Stimulated activated naive B cell treated with anti-CD40 and anti-IgM and Interleukin-4, amounts not matched to agents 10 μg/mL and 1 μg/mL and 100 μg/mL, for 72 hours (primary cell): ENCODE measurements around the gene PTMA.
A peak's percentile ranks its signal among the peaks of the same experiment; 100 is the strongest.

ENCODE experiments used
- ATAC-seq, 2 donors: fragments of 150-1000 bp; cut with Tn5 transposase; replicated peaks; 2 replicates each; pipeline ENCODE4 v1.10.0; 2021; ENCODE audit warnings: moderate library complexity in 1 of 2
- DNase-seq: peaks from one replicate; pipeline ENCODE4 v3.0.0; 2021
- H3K27ac Mint-ChIP-seq: one replicate; pipeline ENCODE4 v1.8.0; 2022; ENCODE audit warnings: mild to moderate bottlenecking, mixed read lengths
- H3K27me3 Mint-ChIP-seq, 2 donors: one replicate each; pipeline ENCODE4 v1.8.0; 2022; ENCODE audit warnings: mixed read lengths in 2 of 2
- H3K36me3 Mint-ChIP-seq, 2 donors: one replicate each; pipeline ENCODE4 v1.8.0; 2022; ENCODE audit warnings: mixed read lengths in 2 of 2, mild to moderate bottlenecking in 1 of 2
- H3K4me1 Mint-ChIP-seq, 2 donors: one replicate each; pipeline ENCODE4 v1.8.0; 2022; ENCODE audit warnings: mixed read lengths in 2 of 2, mild to moderate bottlenecking in 1 of 2
- H3K4me3 Mint-ChIP-seq, 2 donors: one replicate each; pipeline ENCODE4 v1.8.0; 2022; ENCODE audit warnings: mild to moderate bottlenecking in 2 of 2, mixed read lengths in 2 of 2, moderate library complexity in 1 of 2
- H3K9me3 Mint-ChIP-seq, 2 donors: one replicate each; pipeline ENCODE4 v1.8.0; 2022; ENCODE audit warnings: mixed read lengths in 2 of 2, mild to moderate bottlenecking in 1 of 2

Gene PTMA

DNA sequence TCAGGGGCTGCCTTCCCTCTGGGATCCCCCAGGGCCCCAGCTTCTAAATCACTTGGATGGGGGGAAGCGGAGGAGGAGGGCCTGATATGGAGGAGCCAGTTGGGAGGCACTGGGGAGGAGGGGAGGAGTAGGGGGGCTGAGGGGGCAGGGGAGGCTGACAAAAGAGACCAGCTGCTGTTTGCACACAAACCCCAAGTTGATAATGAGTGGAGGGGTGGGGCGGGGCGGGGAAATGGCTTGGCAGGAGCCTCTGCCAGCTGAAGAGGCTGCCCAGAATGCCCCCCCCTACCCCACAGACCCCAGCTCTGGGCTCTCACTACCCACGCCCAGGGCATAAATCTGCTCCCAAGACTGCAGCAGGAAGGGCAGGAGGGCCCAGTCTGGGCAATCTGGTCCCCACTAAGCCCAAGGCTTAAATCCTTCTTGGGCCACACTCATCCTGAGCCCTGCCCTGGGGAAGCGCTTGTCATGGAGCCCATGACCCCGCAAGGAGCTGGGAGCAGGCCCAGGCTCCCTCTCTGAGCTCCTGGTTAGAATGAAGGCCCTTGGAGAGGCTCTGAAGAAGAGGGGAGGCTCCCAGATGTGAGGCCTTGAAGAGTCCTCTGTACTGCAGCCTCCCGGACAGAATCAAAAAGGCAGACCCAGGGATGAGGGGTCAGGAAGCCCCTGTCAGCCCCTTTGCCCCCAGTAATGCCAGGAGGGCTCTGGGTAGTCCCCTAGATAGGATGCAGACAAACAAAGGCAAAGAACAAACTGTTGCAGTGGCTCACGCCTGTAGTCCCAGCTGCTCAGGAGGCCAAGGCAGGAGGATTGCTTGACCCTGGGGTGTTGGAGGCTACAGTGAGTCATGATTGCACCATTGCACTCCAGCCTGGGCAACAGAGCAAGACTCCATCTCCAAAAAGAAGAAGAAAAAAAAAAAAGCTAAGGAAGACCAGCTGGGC, 24.8 kb upstream of the PTMA start:
- H3K27ac Mint-ChIP-seq = peak overlapping the region; percentile 87
- no peak overlapping the region for H3K4me3 Mint-ChIP-seq
- no peaks in the 10 kb centered on the region for H3K9me3 Mint-ChIP-seq
- ATAC-seq (no peak), DNase-seq (no peak)
- H3K36me3 Mint-ChIP-seq = no peaks in the 10 kb centered on the region
- no peaks in the 10 kb centered on the region for H3K27me3 Mint-ChIP-seq
- peaks cover 48 to 65% of the 10 kb centered on the region in 2 donors for H3K4me1 Mint-ChIP-seq

DNA sequence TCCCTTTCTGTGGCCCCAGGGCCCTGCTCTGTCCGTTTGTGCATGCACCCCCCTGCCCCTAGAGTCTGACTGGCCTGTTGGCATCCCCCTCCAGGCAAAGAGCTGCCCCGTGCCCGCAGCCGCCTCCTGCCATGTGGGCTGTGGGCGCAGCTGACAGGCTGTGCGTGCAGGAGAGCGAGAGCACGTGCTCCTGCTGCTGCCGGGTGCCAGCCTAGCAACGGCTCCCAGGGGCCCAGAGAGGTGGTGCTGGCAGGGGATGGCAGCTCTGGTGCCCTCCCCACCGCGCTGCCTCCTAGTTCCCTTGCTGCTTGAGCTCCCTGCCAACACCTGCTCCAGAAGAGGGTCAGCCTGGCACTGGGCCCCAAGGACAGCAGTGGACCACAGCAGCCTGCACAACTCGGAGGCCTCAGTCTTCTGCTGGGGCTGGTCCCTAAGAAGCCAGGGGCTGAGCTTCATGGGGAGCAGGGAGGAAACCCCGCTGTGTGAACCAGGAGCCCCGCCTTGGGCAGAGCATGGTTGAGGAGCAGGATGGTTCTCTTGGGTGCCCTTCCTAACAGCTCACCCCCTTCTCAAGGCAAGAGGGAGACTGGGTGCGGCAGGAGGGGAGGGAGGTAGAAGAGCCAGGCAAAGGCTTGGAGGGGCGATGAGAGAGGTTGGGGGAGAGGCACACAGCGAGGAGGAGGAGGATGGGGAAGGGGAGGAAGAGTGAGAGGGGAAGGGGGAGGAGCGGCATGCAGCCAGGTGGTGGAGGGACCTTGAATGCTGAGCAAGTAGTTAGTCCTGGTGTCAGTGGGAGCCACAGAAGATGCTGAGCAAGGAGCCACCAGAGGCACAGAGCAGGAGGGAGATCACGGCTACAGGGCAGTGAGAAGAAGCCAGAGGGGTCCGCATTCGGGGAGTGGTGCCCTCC, 23.8 kb upstream of the PTMA start:
- no peak for DNase-seq
- Mint-ChIP-seq H3K27ac (peak overlapping the region; percentile 87), H3K4me1 (peaks cover 50 to 64% of the 10 kb centered on the region in 2 donors), H3K9me3 (no peaks in the 10 kb centered on the region), H3K36me3 (no peaks in the 10 kb centered on the region), H3K4me3 (peak overlapping the region; percentile 23 to 47), H3K27me3 (no peaks in the 10 kb centered on the region)
- peak; percentile 19 to 35 for ATAC-seq

DNA sequence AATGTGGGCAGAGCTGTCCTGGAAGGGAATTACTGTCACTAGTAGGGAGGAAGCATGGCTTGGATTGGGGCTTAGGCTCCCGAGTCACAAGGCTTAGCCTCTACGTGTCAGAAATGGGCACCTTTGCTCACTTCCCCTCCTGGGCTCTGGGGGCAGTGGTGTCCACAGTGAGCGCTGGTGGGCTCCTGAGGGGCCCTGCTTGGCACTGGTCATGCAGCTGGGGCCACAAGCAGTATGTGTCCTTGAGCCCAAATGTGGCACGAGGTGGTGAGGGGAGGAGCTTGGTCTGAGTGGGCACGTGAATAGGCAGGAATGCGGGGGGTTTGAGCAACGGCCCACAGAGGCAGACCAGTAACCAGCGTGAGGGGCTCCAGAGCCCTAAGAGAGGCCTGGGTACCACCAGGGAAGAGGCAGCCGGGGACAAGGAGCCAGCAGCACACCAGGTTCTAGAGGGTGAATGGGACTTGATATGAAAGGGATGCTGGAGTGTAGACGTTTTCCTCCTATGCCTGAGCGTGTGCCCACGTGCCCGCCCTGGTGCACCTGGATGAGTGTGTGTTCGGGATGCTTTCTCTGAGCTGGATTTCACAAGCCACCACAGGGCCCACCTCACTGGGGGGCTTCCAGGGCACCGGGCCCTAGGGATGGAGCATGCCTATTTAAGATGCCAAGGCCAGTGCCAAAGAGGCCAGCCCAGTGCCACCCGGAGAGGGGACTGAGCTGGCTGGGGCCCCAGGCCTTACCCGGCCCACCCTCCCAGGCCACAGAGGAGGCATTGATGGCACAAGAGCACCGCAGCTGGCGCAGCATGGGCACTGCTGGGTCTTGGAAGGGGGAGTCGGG, 22.8 kb upstream of the PTMA start:
- Mint-ChIP-seq H3K4me1 (peaks cover 46 to 56% of the 10 kb centered on the region in 2 donors), H3K4me3 (no peak overlapping the region), H3K27me3 (no peaks in the 10 kb centered on the region), H3K36me3 (no peaks in the 10 kb centered on the region), H3K27ac (peak overlapping the region; percentile 11), H3K9me3 (no peaks in the 10 kb centered on the region)
- ATAC-seq = peak in 1 of 2 donors; percentile 16
- DNase-seq = no peak

DNA sequence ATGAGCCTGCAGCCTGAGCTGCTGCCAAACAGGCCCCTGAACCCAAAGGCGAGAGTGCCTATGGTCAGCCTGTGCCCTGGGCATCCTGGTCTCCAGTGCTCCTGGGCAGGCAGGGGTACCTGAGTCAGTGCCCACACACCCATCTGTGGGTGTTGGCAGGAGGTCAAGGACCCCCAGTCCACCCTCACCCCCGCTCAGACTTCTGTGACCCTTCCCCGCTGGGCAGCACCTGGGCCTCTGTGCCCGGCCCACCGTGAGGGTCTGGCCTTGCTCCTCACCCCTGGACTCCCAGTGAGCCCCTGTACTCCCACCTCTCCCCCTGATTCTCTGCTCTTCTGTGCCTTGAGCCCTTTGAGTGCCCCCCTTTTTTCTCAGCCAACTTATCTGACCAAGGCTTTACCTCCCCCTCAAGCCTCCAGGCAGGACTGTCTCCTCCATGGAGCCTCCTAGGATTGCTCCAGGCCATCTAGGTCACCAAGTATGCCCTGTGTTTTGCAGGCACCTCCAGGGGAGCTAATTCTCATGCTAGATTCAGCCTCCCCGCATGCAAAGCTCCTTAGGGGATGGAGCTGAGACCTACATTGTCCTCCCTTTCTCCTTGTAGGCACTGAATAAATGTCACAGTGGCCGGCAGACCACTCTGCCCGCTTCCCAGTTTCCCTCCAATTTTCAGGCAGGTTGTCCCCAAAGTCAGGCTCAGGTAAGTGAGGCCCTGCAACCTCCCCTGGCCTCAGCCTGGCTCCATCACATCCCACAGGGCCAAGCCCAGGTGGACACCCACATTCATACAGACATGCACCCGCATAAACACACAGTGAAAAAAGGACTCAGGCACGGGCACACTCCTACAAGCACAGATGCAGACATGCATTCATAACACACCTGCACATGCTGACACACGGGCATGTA, 21.9 kb upstream of the PTMA start:
- peak overlapping the region; percentile 90 for H3K27ac Mint-ChIP-seq

DNA sequence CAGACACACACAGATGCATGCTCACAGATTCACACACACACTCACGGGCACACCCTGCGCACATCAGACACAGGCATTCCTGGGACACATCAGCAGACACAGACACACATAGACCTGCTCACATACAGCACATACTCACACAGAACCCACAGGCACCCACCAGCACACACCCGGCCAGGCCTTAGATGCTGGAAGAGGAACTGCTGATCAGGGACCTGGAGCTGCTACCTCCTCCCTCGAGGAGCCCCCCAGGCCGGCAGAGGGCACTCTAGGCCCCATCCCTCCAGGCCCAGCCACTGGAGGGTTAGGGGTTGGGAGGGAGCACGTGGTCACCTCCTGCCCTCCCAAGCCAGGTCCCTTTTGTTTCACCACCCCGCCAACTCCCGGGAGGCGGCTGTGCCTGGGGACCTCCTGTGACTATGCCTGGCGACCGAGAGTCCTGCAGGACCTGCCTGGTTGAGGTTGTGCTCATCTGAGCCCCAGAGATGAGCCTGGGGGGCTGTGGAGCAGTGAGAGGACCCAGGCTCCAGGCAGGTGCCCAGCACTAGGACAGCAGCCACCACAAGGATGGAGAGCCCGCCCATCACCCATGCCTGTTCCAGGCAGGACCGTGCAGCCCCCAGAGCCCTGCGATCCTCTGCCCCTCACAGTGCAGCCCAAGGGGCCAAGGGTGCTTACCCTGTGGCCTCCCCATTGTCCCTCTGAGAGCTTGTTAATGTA, 21.0 kb upstream of the PTMA start:
- peak; percentile 77 for DNase-seq
- H3K4me1 Mint-ChIP-seq = peaks cover 40 to 46% of the 10 kb centered on the region in 2 donors
- H3K27me3 Mint-ChIP-seq = no peaks in the 10 kb centered on the region
- ATAC-seq = peak; percentile 93 to 94
- no peaks in the 10 kb centered on the region for H3K9me3 Mint-ChIP-seq
- peak overlapping the region; percentile 90 for H3K27ac Mint-ChIP-seq
- H3K36me3 Mint-ChIP-seq = no peaks in the 10 kb centered on the region
- H3K4me3 Mint-ChIP-seq = peak overlapping the region; percentile 74 to 81

More for the DNA sequence above, 21.9 kb upstream of the PTMA start:
- peaks cover 45 to 54% of the 10 kb centered on the region in 2 donors for H3K4me1 Mint-ChIP-seq
- H3K4me3 Mint-ChIP-seq = peak overlapping the region; percentile 74 to 81
- H3K27me3 Mint-ChIP-seq = no peaks in the 10 kb centered on the region
- ATAC-seq (no peak), DNase-seq (no peak)
- no peaks in the 10 kb centered on the region for H3K36me3 Mint-ChIP-seq
- no peaks in the 10 kb centered on the region for H3K9me3 Mint-ChIP-seq

DNA sequence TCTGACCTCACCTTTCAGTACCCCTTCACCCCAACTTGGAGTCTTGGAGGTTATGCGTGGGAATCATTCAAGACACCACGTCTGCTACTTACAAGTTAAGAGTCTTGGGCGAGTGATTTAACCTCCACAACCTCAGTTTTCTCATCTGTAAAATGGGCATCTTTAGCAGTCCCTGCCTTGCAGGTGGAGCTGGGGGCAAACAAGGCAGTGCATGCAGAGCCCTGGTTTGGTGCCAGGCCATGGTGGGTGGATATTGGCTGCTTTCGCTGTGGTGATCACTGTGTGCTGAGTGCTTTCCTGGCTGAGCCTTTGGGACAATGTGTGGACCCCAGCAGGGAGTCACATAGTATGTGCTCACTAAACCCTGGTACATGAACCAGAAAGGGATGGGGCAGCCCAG, 20.4 kb upstream of the PTMA start:
- H3K4me1 Mint-ChIP-seq = peaks cover 35 to 43% of the 10 kb centered on the region in 2 donors
- no peak for DNase-seq
- peak overlapping the region; percentile 82 for H3K27ac Mint-ChIP-seq
- peak overlapping the region; percentile 74 to 81 for H3K4me3 Mint-ChIP-seq
- no peaks in the 10 kb centered on the region for H3K36me3 Mint-ChIP-seq
- ATAC-seq = no peak
- H3K27me3 Mint-ChIP-seq = no peaks in the 10 kb centered on the region
- H3K9me3 Mint-ChIP-seq = no peaks in the 10 kb centered on the region

DNA sequence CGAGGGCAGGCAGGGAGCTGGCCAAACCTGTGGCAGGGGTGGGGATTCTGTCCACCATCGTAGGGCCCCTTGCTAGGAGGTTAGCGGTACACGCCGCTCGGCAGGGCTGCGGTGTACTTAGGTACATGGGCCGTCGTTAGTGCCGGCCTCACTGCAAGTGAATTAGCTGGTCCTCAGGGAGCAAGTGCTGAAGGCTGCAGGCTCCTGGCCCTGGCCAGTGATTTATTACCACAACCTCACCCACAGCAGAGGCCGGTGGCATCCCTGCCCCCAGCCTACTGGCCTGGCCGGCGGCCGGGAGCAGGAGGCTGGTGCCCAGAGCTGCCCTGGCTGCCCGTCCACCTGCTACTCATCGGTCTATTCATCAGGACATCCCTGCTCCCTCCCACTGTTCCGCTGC, 19.6 kb upstream of the PTMA start:
- no peak for ATAC-seq

DNA sequence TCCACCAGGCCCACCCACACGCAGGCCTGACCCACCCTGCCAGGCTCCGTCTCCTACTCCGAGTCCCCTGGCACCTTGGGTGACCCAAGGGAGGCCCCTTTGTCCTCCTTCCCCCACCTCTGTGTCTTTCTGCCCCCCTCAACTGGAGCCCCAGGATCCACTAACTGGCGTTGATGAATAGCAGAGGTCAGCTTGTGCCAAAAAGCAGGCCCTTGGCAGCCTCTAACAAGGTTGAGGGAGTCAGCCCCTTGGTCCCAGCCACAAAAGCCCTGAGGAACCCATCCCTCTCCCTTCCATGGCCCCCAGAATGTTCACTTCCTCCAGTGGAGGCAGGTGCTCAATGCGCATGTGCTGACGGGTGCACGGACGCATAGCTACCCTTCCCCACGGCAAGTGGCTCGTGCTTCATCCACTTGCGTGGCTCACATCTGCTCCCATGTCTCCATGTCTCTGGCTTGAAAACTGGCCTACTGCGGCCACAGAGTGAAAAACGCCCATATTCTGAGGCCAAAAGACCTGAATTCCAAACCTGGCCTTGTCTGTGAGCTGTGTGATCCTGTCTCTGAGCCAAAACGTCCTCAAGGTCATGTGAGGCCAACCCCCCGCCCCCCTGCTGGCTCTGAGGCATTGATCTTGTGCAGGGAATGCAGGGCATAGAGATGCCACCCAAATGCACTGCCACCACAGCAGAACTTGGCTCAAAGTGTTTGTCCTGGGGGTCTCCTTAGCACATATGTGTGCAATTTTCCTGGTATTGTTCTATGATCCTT, 19.0 kb upstream of the PTMA start:
- H3K36me3 Mint-ChIP-seq = no peaks in the 10 kb centered on the region
- no peak for ATAC-seq
- H3K4me1 Mint-ChIP-seq = peaks cover 28 to 36% of the 10 kb centered on the region in 2 donors
- no peak overlapping the region for H3K27ac Mint-ChIP-seq
- DNase-seq = no peak
- no peaks in the 10 kb centered on the region for H3K27me3 Mint-ChIP-seq
- H3K4me3 Mint-ChIP-seq = no peak overlapping the region
- H3K9me3 Mint-ChIP-seq = no peaks in the 10 kb centered on the region

More for the DNA sequence above, 19.6 kb upstream of the PTMA start:
- no peak for DNase-seq
- H3K36me3 Mint-ChIP-seq = no peaks in the 10 kb centered on the region
- no peak overlapping the region for H3K27ac Mint-ChIP-seq
- H3K27me3 Mint-ChIP-seq = no peaks in the 10 kb centered on the region
- H3K4me3 Mint-ChIP-seq = no peak overlapping the region
- peaks cover 33 to 42% of the 10 kb centered on the region in 2 donors for H3K4me1 Mint-ChIP-seq
- H3K9me3 Mint-ChIP-seq = no peaks in the 10 kb centered on the region

DNA sequence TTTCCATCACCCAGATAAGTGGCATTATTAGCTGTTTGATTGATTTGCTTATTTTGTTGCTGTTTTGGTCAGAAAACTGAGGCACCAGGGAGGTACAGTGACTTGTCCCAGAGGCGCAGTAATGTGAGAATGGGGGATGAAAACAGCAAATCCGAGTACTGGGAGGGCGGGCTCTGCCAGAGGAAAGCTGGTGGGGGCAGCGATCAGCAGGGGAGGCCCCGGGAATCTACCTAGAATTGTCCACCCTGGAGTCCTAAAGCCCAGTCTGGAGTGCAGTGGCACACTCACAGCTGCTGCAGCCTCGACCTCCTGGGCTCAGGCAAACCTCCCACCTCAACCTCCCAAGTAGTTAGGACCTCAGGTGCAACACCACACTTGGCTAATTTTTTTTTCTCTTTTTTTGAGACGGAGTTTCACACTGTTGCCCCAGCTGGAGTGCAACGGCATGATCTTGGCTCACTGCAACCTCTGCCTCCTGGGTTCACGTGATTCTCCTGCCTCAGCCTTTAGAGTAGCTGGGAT, 17.0 kb upstream of the PTMA start:
- no peak for ATAC-seq
- H3K4me1 Mint-ChIP-seq = peaks cover 16 to 23% of the 10 kb centered on the region in 2 donors
- no peak overlapping the region for H3K4me3 Mint-ChIP-seq
- no peaks in the 10 kb centered on the region for H3K9me3 Mint-ChIP-seq
- no peaks in the 10 kb centered on the region for H3K36me3 Mint-ChIP-seq
- H3K27me3 Mint-ChIP-seq = no peaks in the 10 kb centered on the region
- H3K27ac Mint-ChIP-seq = no peak overlapping the region
- no peak for DNase-seq

DNA sequence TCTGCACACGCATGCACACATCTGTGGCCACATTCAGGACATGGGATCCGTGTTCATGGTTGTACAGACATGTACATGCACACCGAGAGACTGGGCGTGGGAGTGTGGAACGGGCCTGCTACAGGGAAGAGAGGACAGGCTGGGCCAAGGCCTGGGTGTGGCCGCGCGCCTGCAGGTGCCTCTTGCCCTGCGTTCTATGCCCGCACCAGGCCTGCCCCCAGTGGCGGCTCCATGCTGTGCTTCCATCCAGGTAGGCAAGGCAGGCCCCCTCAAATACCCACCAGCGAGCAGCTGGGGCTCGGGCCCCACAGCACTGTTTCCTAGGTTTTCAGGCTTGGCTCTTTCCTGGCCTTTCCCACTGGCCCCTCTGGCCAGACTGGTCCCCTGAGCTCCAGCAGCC, 15.5 kb upstream of the PTMA start:
- DNase-seq = no peak
- Mint-ChIP-seq H3K9me3 (no peaks in the 10 kb centered on the region), H3K27me3 (no peaks in the 10 kb centered on the region), H3K4me1 (peaks cover 3 to 10% of the 10 kb centered on the region in 2 donors), H3K36me3 (no peaks in the 10 kb centered on the region), H3K4me3 (no peak overlapping the region), H3K27ac (no peak overlapping the region)
- no peak for ATAC-seq

DNA sequence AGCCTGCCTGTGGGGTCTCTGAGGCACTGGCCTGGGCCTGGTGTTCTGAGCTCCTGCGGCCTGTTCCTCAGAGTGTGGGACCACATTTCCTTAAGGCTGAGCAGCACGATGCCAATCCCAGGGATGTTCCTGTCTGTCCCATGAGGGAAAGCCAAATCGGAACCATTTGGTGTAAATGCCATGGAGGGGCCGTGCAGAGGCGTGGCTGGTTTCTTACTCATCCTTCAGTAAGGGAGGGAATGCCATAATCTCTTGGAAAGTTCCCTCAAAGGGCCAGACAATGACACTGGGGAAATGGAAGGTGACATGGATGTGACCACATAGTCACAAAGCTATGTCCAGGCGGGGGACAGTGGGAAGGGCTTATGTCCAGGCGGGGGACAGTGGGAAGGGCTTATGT, 14.4 kb upstream of the PTMA start:
- H3K36me3 Mint-ChIP-seq = no peaks in the 10 kb centered on the region
- no peak overlapping the region for H3K4me3 Mint-ChIP-seq
- ATAC-seq (no peak), DNase-seq (no peak)
- peak overlapping the region; percentile 51 for H3K27ac Mint-ChIP-seq
- peaks cover 1 to 7% of the 10 kb centered on the region in 2 donors for H3K4me1 Mint-ChIP-seq
- no peaks in the 10 kb centered on the region for H3K27me3 Mint-ChIP-seq
- H3K9me3 Mint-ChIP-seq = no peaks in the 10 kb centered on the region

DNA sequence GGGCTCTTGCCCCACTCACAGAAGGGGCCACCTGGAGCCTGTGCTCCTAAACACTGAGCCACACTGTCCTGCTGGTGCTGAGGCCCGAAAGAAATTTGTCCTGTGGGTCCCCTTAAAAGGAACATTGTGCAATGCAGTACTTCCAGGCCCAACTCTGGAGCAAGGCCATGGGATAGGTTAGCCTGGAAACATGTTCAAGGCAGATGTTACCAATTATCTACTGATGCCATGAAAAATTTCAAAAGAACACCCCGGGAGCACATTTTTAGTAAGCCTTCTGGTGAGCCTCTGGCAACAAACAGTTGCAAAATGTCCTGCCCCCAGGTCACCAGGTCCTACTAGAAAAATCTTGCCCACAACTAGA, 12.3 kb upstream of the PTMA start:
- Mint-ChIP-seq H3K4me1 (peaks cover 0 to 7% of the 10 kb centered on the region in 2 donors), H3K36me3 (no peaks in the 10 kb centered on the region), H3K9me3 (no peaks in the 10 kb centered on the region), H3K27ac (no peak overlapping the region), H3K27me3 (no peaks in the 10 kb centered on the region), H3K4me3 (no peak overlapping the region)
- ATAC-seq (no peak), DNase-seq (no peak)
